DOHH2 (cell line): Measurements from ENCODE around the gene ATP6V0D1.

ENCODE experiments used
- H3F3A ChIP-seq: fragments of 200-600 bp; sonication (generic), shearing (Covaris generic); 2 replicates; pipeline ENCODE4 v1.6.0; 2016; ENCODE audit warnings: antibody characterized with exemption, mild to moderate bottlenecking; ENCODE audit not compliant: control insufficient read depth, insufficient read depth
- H3K27ac ChIP-seq: fragments of 200-600 bp; sonication (generic); 2 replicates; pipeline ENCODE4 v1.5.1; 2014; ENCODE audit warnings: low read depth, mild to moderate bottlenecking, low read length, moderate library complexity
- H3K27me3 ChIP-seq: fragments of 200-600 bp; sonication (generic); 2 replicates; pipeline ENCODE4 v1.6.1; 2014; ENCODE audit warnings: mild to moderate bottlenecking, low read length, mixed read lengths; ENCODE audit not compliant: control insufficient read depth
- H3K36me3 ChIP-seq: fragments of 200-600 bp; sonication (generic); 2 replicates; pipeline ENCODE4 v1.6.1; 2014; ENCODE audit warnings: mild to moderate bottlenecking, low read length, moderate library complexity, mixed read lengths; ENCODE audit not compliant: control insufficient read depth
- H3K4me1 ChIP-seq: fragments of 200-600 bp; sonication (generic); 2 replicates; pipeline ENCODE4 v1.6.1; 2014; ENCODE audit warnings: mild to moderate bottlenecking, low read length, mixed read lengths; ENCODE audit not compliant: control insufficient read depth
- H3K4me2 ChIP-seq: fragments of 200-600 bp; sonication (generic); 2 replicates; pipeline ENCODE4 v1.6.0; 2014; ENCODE audit warnings: mild to moderate bottlenecking, low read length, moderate library complexity
- H3K4me3 ChIP-seq: fragments of 200-600 bp; sonication (generic); 2 replicates; pipeline ENCODE4 v1.5.1; 2014; ENCODE audit warnings: mild to moderate bottlenecking, low read length, mixed read lengths
- H3K79me2 ChIP-seq: fragments of 200-600 bp; sonication (generic); 2 replicates; pipeline ENCODE4 v1.6.1; 2014; ENCODE audit warnings: mild to moderate bottlenecking, low read length, mixed read lengths; ENCODE audit not compliant: control insufficient read depth
- H3K9me2 ChIP-seq: fragments of 200-600 bp; sonication (generic); replicated peaks from 2 replicates; pipeline ENCODE4 v1.6.1; 2014; ENCODE audit warnings: mild to moderate bottlenecking, low read length, mixed read lengths; ENCODE audit not compliant: control insufficient read depth
- H3K9me3 ChIP-seq: fragments of 200-600 bp; sonication (generic); 2 replicates; pipeline ENCODE4 v1.6.1; 2014; ENCODE audit warnings: antibody characterized with exemption, low read length, mixed read lengths; ENCODE audit not compliant: control insufficient read depth, insufficient read depth
- H4K20me1 ChIP-seq: fragments of 200-600 bp; sonication (generic); 2 replicates; pipeline ENCODE4 v1.6.0; 2014; ENCODE audit warnings: low read depth, mild to moderate bottlenecking, antibody characterized with exemption, low read length, moderate library complexity; ENCODE audit not compliant: control insufficient read depth, insufficient read depth
- CTCF ChIP-seq: fragments of 200-600 bp; sonication (generic); IDR thresholded peaks from one replicate; pipeline ENCODE4 v1.5.1; 2014; ENCODE audit warnings: antibody characterized with exemption, mild to moderate bottlenecking, low read depth, low read length; ENCODE audit not compliant: poor library complexity, severe bottlenecking
- EZH2phosphoT487 ChIP-seq: fragments of 200-600 bp; sonication (generic); IDR thresholded peaks from 2 replicates; pipeline ENCODE4 v1.6.1; 2017; ENCODE audit warnings: borderline replicate concordance, mild to moderate bottlenecking, antibody characterized with exemption, low read length, moderate library complexity, mixed read lengths

The ATP6V0D1 gene

GRCh38 chr16:67435758-67436164 lies 45.2 kb downstream of the ATP6V0D1 start:
- H4K20me1 ChIP-seq = 0 out of 2 replicates have a peak, but pooled peaks cover 3% of the 10 kb centered on the region

GRCh38 chr16:67433131-67433719 lies 47.7 kb downstream of the ATP6V0D1 start:
- peaks cover 12% of the 10 kb centered on the region for H3K4me1 ChIP-seq
- H3K36me3 ChIP-seq = peaks cover 9% of the 10 kb centered on the region; the same call in 1 of the 2 replicates
- H3K27ac ChIP-seq = no peak overlapping the region
- no peaks in the 10 kb centered on the region for H3K9me2 ChIP-seq
- TF ChIP-seq EZH2phosphoT487 = no peak
- TF ChIP-seq CTCF = no peak
- no peaks in the 10 kb centered on the region for H3K9me3 ChIP-seq
- no peaks in the 10 kb centered on the region for H3F3A ChIP-seq
- H3K4me3 ChIP-seq = no peak overlapping the region
- H3K27me3 ChIP-seq = peaks cover 43% of the 10 kb centered on the region
- no peak overlapping the region for H3K4me2 ChIP-seq
- H4K20me1 ChIP-seq = 0 out of 2 replicates have a peak, but pooled peaks cover 3% of the 10 kb centered on the region
- H3K79me2 ChIP-seq = no peaks in the 10 kb centered on the region

More at GRCh38 chr16:67435758-67436164, 45.2 kb downstream of the ATP6V0D1 start:
- H3K4me3 ChIP-seq = no peak overlapping the region
- no peak overlapping the region for H3K4me2 ChIP-seq
- H3K9me3 ChIP-seq = no peaks in the 10 kb centered on the region
- peaks cover 18% of the 10 kb centered on the region for H3K27me3 ChIP-seq
- no peak for TF ChIP-seq CTCF
- no peak for TF ChIP-seq EZH2phosphoT487
- H3K9me2 ChIP-seq = no peaks in the 10 kb centered on the region
- peaks cover 8% of the 10 kb centered on the region for H3K4me1 ChIP-seq
- no peaks in the 10 kb centered on the region for H3K79me2 ChIP-seq
- no peaks in the 10 kb centered on the region for H3F3A ChIP-seq
- peaks cover 16% of the 10 kb centered on the region; the same call in 1 of the 2 replicates for H3K36me3 ChIP-seq
- no peak overlapping the region for H3K27ac ChIP-seq

- peaks cover 44% of the 10 kb centered on the region for H3K27me3 ChIP-seq
- no peaks in the 10 kb centered on the region for H3K79me2 ChIP-seq
- 0 out of 2 replicates have a peak, but pooled peaks cover 3% of the 10 kb centered on the region for H4K20me1 ChIP-seq
- H3K36me3 ChIP-seq = peaks cover 1% of the 10 kb centered on the region; the same call in 1 of the 2 replicates
- TF ChIP-seq EZH2phosphoT487 = no peak
- no peak for TF ChIP-seq CTCF
- H3K4me2 ChIP-seq = no peak overlapping the region
- no peaks in the 10 kb centered on the region for H3K9me3 ChIP-seq
- H3K27ac ChIP-seq = no peak overlapping the region
- H3K4me1 ChIP-seq = peaks cover 12% of the 10 kb centered on the region
- no peaks in the 10 kb centered on the region for H3F3A ChIP-seq
- no peaks in the 10 kb centered on the region for H3K9me2 ChIP-seq
- no peak overlapping the region for H3K4me3 ChIP-seq
Observed at GRCh38 chr16:67432506-67432890, 48.5 kb downstream of the ATP6V0D1 start.
